Fibroblast of lung (primary cell): ENCODE data around the gene FAM111A. TPM values are rescaled to one million over a fixed set of nuclear protein-coding genes. Genes with fewer than 3 reads are reported as not detected.

Source experiments
- DNase-seq, 2 donors: peaks; one replicate each; pipeline versions ENCODE4 v3.0.0 to v3.0.0-alpha.2; 2010; ENCODE audit warnings: low read depth in 2 of 2
- H2AFZ ChIP-seq: 2 replicates; pipeline ENCODE4 v1.5.1; 2012; ENCODE audit warnings: low read length, control low read depth, inconsistent platforms
- H3K27ac ChIP-seq: 2 replicates; pipeline ENCODE4 v1.5.1; 2011; ENCODE audit warnings: low read length, control low read depth; ENCODE audit not compliant: insufficient read depth
- H3K27me3 ChIP-seq: 2 replicates; pipeline ENCODE4 v1.5.1; 2011; ENCODE audit warnings: mild to moderate bottlenecking, low read length; ENCODE audit not compliant: control insufficient read depth, insufficient read depth
- H3K36me3 ChIP-seq: 2 replicates; pipeline ENCODE4 v1.5.1; 2011; ENCODE audit warnings: low read length; ENCODE audit not compliant: control insufficient read depth, insufficient read depth
- H3K4me1 ChIP-seq: 2 replicates; pipeline ENCODE4 v1.5.1; 2011; ENCODE audit warnings: low read length; ENCODE audit not compliant: control insufficient read depth, insufficient read depth; ENCODE audit errors: extremely low read depth
- H3K4me2 ChIP-seq: 2 replicates; pipeline ENCODE4 v1.5.1; 2011; ENCODE audit warnings: low read length, control low read depth; ENCODE audit not compliant: insufficient read depth; ENCODE audit errors: extremely low read depth
- H3K4me3 ChIP-seq, 4 experiments: fragments of 200-600 bp in 1 of 4; sonication (generic) in 1 of 4; replicated peaks in 1 of 4; 2 replicates each; pipeline ENCODE4 v1.5.1; 2011 to 2016; ENCODE audit warnings: low read length in 4 of 4, low read depth in 3 of 4, mild to moderate bottlenecking in 3 of 4, control low read depth in 2 of 4, inconsistent platforms in 1 of 4, mixed read lengths in 1 of 4; ENCODE audit not compliant: insufficient read depth in 1 of 4; ENCODE audit errors: control extremely low read depth in 1 of 4
- H3K79me2 ChIP-seq: 2 replicates; pipeline ENCODE4 v1.5.1; 2012; ENCODE audit warnings: mild to moderate bottlenecking, low read length, inconsistent platforms; ENCODE audit not compliant: control insufficient read depth, insufficient read depth
- H3K9ac ChIP-seq: 2 replicates; pipeline ENCODE4 v1.5.1; 2011; ENCODE audit warnings: mild to moderate bottlenecking, low read length, control low read depth; ENCODE audit not compliant: insufficient read depth
- H3K9me3 ChIP-seq: 2 replicates; pipeline ENCODE4 v1.5.1; 2012; ENCODE audit warnings: low read depth, low read length; ENCODE audit not compliant: control insufficient read depth, insufficient read depth
- H4K20me1 ChIP-seq: 2 replicates; pipeline ENCODE4 v1.5.1; 2011; ENCODE audit warnings: low read length; ENCODE audit not compliant: control insufficient read depth, insufficient read depth; ENCODE audit errors: extremely low read depth
- EZH2 ChIP-seq: IDR thresholded peaks from 2 replicates; pipeline ENCODE4 v1.5.1; 2012; ENCODE audit warnings: low read length, control low read depth, mild to moderate bottlenecking; ENCODE audit errors: missing control alignments
- polyA plus RNA-seq, 2 donors: library from polyadenylated mRNA; depleted of rRNA in 1 of 2; stranded (reverse) in 1 of 2; unstranded in 1 of 2; fragments of >200 nt; gene quantifications; 2 replicates each; pipeline ENCODE4 v1.2.1, GENCODE V29; 2011 to 2012; ENCODE audit warnings: missing spikeins in 1 of 2
- total RNA-seq: library from RNA; depleted of rRNA; stranded (reverse); fragments of >200 nt; gene quantifications from 2 replicates; pipeline ENCODE4 v1.2.1, GENCODE V29; 2014
- TF ChIP-seq, protein P1 (sequence below), 2 donors: IDR thresholded peaks in 1 of 2; conservative IDR thresholded peaks in 1 of 2; 1 replicate in 1 of 2; 2 replicates in 1 of 2; pipeline ENCODE4 v1.5.1; 2011 to 2012; ENCODE audit warnings: low read length in 2 of 2, control low read depth in 1 of 2, inconsistent platforms in 1 of 2, low read depth in 1 of 2, mild to moderate bottlenecking in 1 of 2

Gene FAM111A
- total and polyA plus RNA-seq, 2 donors (not counting 1 experiment from before 2014, with no cell fraction given): 27.1 to 42.3 TPM

DNA sequence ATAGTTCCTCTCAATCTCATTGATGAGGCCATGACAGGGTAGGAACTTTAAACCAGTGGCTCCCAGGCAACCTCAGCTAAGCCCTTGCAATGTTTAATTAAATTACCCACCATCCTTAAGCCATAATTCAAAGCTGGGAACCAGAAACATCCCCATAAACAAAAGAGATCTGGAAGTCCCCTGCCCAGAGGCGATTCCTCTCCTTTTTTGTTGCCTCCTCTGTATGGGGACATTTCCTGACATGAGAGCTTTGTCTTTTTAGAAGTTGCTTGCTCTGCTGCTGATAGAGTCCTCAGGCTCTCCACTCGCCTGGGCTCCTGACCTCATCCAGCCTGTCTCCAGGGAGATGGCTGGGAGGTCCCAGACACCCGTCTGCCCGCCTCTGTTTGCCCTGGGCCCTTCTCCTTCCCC lies 32.4 kb downstream of the FAM111A start:
- Histone ChIP-seq H3K27me3 (no peaks in the 10 kb centered on the region), H3K9ac (no peak overlapping the region), H3K27ac (no peak overlapping the region), H3K36me3 (no peaks in the 10 kb centered on the region), H2AFZ (no peak overlapping the region), H3K4me2 (no peak overlapping the region), H3K4me1 (peaks cover 7% of the 10 kb centered on the region), H3K4me3 (no peak overlapping the region), H4K20me1 (no peaks in the 10 kb centered on the region), H3K9me3 (no peaks in the 10 kb centered on the region), H3K79me2 (peaks cover 1% of the 10 kb centered on the region)
- DNase-seq: no peak
- TF ChIP-seq, protein P1, sequence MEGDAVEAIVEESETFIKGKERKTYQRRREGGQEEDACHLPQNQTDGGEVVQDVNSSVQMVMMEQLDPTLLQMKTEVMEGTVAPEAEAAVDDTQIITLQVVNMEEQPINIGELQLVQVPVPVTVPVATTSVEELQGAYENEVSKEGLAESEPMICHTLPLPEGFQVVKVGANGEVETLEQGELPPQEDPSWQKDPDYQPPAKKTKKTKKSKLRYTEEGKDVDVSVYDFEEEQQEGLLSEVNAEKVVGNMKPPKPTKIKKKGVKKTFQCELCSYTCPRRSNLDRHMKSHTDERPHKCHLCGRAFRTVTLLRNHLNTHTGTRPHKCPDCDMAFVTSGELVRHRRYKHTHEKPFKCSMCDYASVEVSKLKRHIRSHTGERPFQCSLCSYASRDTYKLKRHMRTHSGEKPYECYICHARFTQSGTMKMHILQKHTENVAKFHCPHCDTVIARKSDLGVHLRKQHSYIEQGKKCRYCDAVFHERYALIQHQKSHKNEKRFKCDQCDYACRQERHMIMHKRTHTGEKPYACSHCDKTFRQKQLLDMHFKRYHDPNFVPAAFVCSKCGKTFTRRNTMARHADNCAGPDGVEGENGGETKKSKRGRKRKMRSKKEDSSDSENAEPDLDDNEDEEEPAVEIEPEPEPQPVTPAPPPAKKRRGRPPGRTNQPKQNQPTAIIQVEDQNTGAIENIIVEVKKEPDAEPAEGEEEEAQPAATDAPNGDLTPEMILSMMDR (conservative IDR thresholded peaks at IDR 0.05 in 1 of 2, IDR thresholded peaks at IDR 0.05 in 1 of 2; ENCODE audit: low read depth in 1 of 2, low read length in 2 of 2): no peak
- TF ChIP-seq EZH2: no peak

- no peaks in the 10 kb centered on the region for H3K9me3 ChIP-seq
- no peak overlapping the region for H3K27ac ChIP-seq
- H4K20me1 ChIP-seq: no peaks in the 10 kb centered on the region
- peaks cover 7% of the 10 kb centered on the region for H3K4me1 ChIP-seq
- H3K4me3 ChIP-seq: no peak overlapping the region
- no peaks in the 10 kb centered on the region for H3K27me3 ChIP-seq
- H2AFZ ChIP-seq: no peak overlapping the region
- peaks cover 1% of the 10 kb centered on the region for H3K79me2 ChIP-seq
- H3K9ac ChIP-seq: no peak overlapping the region
- no peak for DNase-seq
- TF ChIP-seq, protein P1 (conservative IDR thresholded peaks at IDR 0.05 in 1 of 2, IDR thresholded peaks at IDR 0.05 in 1 of 2; ENCODE audit: low read depth in 1 of 2, low read length in 2 of 2): no peak
- no peak for TF ChIP-seq EZH2
- H3K4me2 ChIP-seq: no peak overlapping the region
- H3K36me3 ChIP-seq: no peaks in the 10 kb centered on the region
These were observed 33.7 kb downstream of the FAM111A start for GRCh38 chr11:59176330-59176729.

GRCh38 chr11:59178402-59178801 lies 35.7 kb downstream of the FAM111A start:
- Histone ChIP-seq H3K27ac (no peak overlapping the region), H3K4me3 (no peak overlapping the region), H3K36me3 (peaks cover 3% of the 10 kb centered on the region), H4K20me1 (no peaks in the 10 kb centered on the region), H3K9ac (no peak overlapping the region), H3K4me1 (peaks cover 3% of the 10 kb centered on the region), H3K9me3 (no peaks in the 10 kb centered on the region), H2AFZ (no peak overlapping the region), H3K4me2 (no peak overlapping the region), H3K27me3 (no peaks in the 10 kb centered on the region), H3K79me2 (no peaks in the 10 kb centered on the region)
- DNase-seq: no peak
- TF ChIP-seq, protein P1 (conservative IDR thresholded peaks at IDR 0.05 in 1 of 2, IDR thresholded peaks at IDR 0.05 in 1 of 2; ENCODE audit: low read depth in 1 of 2, low read length in 2 of 2): no peak
- TF ChIP-seq EZH2: no peak
